Measurements from ENCODE around the gene C22orf23. TPM values are rescaled to one million over a fixed set of nuclear protein-coding genes. Genes with fewer than 3 reads are reported as not detected.

The C22orf23 gene
- total and polyA plus RNA-seq, 2 of the 13 experiments (the other 11 are each of a cell fraction or from before 2014, with no cell fraction given): 0.21 to 0.24 TPM

DNA sequence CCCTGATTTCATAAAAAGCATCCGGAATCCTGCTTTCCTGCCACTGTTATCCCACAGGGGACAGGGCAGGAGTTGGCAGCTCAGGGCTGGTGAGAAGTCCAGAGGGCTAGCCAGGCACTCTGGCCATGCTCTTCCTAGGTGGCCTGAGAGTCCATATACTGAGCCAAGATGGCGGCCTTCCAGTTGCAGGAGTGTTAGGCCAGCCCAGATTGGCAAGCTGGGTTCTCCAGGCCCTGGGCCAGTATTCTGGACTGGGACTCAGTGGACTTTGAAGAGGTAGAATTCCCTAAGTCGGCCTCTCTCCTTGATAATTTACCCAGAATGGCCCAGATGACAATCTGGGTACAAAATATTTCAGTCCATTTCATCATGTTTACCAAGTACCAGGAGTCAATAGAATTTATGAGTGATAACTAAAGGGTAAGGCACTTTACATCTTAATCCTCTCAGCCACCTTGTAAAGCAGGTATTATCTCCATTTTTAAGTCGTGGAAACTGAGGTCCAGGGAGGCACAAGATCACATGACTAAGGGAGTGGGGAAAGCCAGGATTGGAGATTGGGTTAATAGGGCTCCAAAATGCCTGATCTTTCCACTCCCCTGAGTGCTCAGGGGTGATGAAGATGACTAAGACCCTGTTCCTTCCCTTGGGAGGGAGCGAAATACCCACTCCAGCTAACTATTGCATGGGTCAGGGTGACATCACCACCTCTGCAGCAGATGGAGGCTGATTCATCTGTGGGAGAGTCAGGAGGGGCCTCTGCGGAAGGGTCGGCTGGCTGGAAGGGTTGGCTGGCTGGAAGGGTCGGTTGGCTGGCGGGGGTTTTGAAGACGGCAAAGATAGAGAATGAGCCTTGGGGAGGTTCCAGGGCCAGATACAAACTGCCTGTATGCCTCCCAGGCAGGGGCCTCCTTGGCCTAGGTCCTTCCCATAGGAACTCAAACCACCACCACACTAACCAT is 48.5 kb downstream of the C22orf23 start (continued):
- TF ChIP-seq, protein P1, sequence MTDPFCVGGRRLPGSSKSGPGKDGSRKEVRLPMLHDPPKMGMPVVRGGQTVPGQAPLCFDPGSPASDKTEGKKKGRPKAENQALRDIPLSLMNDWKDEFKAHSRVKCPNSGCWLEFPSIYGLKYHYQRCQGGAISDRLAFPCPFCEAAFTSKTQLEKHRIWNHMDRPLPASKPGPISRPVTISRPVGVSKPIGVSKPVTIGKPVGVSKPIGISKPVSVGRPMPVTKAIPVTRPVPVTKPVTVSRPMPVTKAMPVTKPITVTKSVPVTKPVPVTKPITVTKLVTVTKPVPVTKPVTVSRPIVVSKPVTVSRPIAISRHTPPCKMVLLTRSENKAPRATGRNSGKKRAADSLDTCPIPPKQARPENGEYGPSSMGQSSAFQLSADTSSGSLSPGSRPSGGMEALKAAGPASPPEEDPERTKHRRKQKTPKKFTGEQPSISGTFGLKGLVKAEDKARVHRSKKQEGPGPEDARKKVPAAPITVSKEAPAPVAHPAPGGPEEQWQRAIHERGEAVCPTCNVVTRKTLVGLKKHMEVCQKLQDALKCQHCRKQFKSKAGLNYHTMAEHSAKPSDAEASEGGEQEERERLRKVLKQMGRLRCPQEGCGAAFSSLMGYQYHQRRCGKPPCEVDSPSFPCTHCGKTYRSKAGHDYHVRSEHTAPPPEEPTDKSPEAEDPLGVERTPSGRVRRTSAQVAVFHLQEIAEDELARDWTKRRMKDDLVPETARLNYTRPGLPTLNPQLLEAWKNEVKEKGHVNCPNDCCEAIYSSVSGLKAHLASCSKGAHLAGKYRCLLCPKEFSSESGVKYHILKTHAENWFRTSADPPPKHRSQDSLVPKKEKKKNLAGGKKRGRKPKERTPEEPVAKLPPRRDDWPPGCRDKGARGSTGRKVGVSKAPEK (CRISPR knock-in tag; IDR thresholded peaks at IDR 0.05; ENCODE audit: borderline replicate concordance): no peak
- no peak for TF ChIP-seq ZNF501 (CRISPR knock-in tag; IDR thresholded peaks at IDR 0.05)
- TF ChIP-seq, protein P2, sequence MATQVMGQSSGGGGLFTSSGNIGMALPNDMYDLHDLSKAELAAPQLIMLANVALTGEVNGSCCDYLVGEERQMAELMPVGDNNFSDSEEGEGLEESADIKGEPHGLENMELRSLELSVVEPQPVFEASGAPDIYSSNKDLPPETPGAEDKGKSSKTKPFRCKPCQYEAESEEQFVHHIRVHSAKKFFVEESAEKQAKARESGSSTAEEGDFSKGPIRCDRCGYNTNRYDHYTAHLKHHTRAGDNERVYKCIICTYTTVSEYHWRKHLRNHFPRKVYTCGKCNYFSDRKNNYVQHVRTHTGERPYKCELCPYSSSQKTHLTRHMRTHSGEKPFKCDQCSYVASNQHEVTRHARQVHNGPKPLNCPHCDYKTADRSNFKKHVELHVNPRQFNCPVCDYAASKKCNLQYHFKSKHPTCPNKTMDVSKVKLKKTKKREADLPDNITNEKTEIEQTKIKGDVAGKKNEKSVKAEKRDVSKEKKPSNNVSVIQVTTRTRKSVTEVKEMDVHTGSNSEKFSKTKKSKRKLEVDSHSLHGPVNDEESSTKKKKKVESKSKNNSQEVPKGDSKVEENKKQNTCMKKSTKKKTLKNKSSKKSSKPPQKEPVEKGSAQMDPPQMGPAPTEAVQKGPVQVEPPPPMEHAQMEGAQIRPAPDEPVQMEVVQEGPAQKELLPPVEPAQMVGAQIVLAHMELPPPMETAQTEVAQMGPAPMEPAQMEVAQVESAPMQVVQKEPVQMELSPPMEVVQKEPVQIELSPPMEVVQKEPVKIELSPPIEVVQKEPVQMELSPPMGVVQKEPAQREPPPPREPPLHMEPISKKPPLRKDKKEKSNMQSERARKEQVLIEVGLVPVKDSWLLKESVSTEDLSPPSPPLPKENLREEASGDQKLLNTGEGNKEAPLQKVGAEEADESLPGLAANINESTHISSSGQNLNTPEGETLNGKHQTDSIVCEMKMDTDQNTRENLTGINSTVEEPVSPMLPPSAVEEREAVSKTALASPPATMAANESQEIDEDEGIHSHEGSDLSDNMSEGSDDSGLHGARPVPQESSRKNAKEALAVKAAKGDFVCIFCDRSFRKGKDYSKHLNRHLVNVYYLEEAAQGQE (IDR thresholded peaks at IDR 0.05; ENCODE audit: borderline replicate concordance in 1 of 2, low read depth in 1 of 2, low read length in 2 of 2): no peak
- TF ChIP-seq ZNF766 (CRISPR knock-in tag; IDR thresholded peaks at IDR 0.05; ENCODE audit: borderline replicate concordance): no peak
- TF ChIP-seq, protein P3, sequence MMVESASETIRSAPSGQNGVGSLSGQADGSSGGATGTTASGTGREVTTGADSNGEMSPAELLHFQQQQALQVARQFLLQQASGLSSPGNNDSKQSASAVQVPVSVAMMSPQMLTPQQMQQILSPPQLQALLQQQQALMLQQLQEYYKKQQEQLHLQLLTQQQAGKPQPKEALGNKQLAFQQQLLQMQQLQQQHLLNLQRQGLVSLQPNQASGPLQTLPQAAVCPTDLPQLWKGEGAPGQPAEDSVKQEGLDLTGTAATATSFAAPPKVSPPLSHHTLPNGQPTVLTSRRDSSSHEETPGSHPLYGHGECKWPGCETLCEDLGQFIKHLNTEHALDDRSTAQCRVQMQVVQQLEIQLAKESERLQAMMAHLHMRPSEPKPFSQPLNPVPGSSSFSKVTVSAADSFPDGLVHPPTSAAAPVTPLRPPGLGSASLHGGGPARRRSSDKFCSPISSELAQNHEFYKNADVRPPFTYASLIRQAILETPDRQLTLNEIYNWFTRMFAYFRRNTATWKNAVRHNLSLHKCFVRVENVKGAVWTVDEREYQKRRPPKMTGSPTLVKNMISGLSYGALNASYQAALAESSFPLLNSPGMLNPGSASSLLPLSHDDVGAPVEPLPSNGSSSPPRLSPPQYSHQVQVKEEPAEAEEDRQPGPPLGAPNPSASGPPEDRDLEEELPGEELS (CRISPR knock-in tag; IDR thresholded peaks at IDR 0.05): no peak
- TF ChIP-seq GATAD2A (CRISPR knock-in tag; IDR thresholded peaks at IDR 0.05): no peak
- TF ChIP-seq, protein P4, sequence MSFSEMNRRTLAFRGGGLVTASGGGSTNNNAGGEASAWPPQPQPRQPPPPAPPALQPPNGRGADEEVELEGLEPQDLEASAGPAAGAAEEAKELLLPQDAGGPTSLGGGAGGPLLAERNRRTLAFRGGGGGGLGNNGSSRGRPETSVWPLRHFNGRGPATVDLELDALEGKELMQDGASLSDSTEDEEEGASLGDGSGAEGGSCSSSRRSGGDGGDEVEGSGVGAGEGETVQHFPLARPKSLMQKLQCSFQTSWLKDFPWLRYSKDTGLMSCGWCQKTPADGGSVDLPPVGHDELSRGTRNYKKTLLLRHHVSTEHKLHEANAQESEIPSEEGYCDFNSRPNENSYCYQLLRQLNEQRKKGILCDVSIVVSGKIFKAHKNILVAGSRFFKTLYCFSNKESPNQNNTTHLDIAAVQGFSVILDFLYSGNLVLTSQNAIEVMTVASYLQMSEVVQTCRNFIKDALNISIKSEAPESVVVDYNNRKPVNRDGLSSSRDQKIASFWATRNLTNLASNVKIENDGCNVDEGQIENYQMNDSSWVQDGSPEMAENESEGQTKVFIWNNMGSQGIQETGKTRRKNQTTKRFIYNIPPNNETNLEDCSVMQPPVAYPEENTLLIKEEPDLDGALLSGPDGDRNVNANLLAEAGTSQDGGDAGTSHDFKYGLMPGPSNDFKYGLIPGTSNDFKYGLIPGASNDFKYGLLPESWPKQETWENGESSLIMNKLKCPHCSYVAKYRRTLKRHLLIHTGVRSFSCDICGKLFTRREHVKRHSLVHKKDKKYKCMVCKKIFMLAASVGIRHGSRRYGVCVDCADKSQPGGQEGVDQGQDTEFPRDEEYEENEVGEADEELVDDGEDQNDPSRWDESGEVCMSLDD (CRISPR knock-in tag; IDR thresholded peaks at IDR 0.05; ENCODE audit: borderline replicate concordance): no peak
- no peak for TF ChIP-seq ZBTB20 (CRISPR knock-in tag; IDR thresholded peaks at IDR 0.05; ENCODE audit: borderline replicate concordance, low read depth)
- TF ChIP-seq DMAP1 (CRISPR knock-in tag; IDR thresholded peaks at IDR 0.05): no peak
- TF ChIP-seq, protein P5, sequence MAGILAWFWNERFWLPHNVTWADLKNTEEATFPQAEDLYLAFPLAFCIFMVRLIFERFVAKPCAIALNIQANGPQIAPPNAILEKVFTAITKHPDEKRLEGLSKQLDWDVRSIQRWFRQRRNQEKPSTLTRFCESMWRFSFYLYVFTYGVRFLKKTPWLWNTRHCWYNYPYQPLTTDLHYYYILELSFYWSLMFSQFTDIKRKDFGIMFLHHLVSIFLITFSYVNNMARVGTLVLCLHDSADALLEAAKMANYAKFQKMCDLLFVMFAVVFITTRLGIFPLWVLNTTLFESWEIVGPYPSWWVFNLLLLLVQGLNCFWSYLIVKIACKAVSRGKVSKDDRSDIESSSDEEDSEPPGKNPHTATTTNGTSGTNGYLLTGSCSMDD (CRISPR knock-in tag; IDR thresholded peaks at IDR 0.05): no peak
- TF ChIP-seq, protein P6, sequence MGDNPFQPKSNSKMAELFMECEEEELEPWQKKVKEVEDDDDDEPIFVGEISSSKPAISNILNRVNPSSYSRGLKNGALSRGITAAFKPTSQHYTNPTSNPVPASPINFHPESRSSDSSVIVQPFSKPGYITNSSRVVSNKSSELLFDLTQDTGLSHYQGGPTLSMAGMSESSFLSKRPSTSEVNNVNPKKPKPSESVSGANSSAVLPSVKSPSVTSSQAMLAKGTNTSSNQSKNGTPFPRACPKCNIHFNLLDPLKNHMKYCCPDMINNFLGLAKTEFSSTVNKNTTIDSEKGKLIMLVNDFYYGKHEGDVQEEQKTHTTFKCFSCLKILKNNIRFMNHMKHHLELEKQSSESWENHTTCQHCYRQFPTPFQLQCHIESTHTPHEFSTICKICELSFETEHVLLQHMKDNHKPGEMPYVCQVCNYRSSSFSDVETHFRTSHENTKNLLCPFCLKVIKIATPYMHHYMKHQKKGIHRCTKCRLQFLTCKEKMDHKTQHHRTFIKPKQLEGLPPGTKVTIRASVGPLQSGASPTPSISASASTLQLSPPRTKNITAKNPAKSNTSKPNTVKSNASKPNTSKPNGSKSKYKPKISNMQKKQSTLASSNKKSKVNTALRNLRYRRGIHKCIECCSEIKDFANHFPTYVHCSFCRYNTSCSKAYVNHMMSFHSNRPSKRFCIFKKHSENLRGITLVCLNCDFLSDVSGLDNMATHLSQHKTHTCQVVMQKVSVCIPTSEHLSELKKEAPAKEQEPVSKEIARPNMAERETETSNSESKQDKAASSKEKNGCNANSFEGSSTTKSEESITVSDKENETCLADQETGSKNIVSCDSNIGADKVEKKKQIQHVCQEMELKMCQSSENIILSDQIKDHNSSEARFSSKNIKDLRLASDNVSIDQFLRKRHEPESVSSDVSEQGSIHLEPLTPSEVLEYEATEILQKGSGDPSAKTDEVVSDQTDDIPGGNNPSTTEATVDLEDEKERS (CRISPR knock-in tag; IDR thresholded peaks at IDR 0.05): no peak

Measured in HepG2 (cell line).